MM.1S (cell line): Measurements from ENCODE around the gene NOBOX.

Source experiments
- DNase-seq: peaks from one replicate; pipeline ENCODE4 v3.0.0-alpha.2; 2015
- H2AFZ ChIP-seq: fragments of 300-600 bp; sonication (generic); 2 replicates; pipeline ENCODE4 v1.6.0; 2016; ENCODE audit warnings: antibody characterized with exemption, low read length
- H3F3A ChIP-seq: fragments of 300-600 bp; sonication (generic); 2 replicates; pipeline ENCODE4 v1.6.1; 2016; ENCODE audit warnings: mild to moderate bottlenecking, antibody characterized with exemption, low read length, moderate library complexity, mixed read lengths; ENCODE audit not compliant: insufficient read depth
- H3K27ac ChIP-seq: fragments of 300-600 bp; sonication (generic); 2 replicates; pipeline ENCODE4 v1.5.1; 2016; ENCODE audit warnings: mild to moderate bottlenecking, low read length
- H3K27me3 ChIP-seq: fragments of 300-600 bp; sonication (generic); replicated peaks from 2 replicates; pipeline ENCODE4 v1.6.0; 2016; ENCODE audit warnings: low read length; ENCODE audit not compliant: insufficient read depth
- H3K36me3 ChIP-seq: fragments of 300-600 bp; sonication (generic); replicated peaks from 2 replicates; pipeline ENCODE4 v1.6.1; 2016; ENCODE audit warnings: mild to moderate bottlenecking, low read length, mixed read lengths; ENCODE audit not compliant: insufficient read depth
- H3K4me1 ChIP-seq: fragments of 300-600 bp; sonication (generic); 2 replicates; pipeline ENCODE4 v1.6.1; 2016; ENCODE audit warnings: low read length, mixed read lengths
- H3K4me2 ChIP-seq: fragments of 300-600 bp; sonication (generic); 2 replicates; pipeline ENCODE4 v1.6.0; 2016; ENCODE audit warnings: low read depth, low read length
- H3K4me3 ChIP-seq: fragments of 300-600 bp; sonication (generic); 2 replicates; pipeline ENCODE4 v1.5.1; 2016; ENCODE audit warnings: low read length, mixed read lengths
- H3K79me2 ChIP-seq: fragments of 300-600 bp; sonication (generic); 2 replicates; pipeline ENCODE4 v1.6.1; 2016; ENCODE audit warnings: mixed run types, low read length, mixed read lengths
- H3K9ac ChIP-seq: fragments of 300-600 bp; sonication (generic); 2 replicates; pipeline ENCODE4 v1.6.1; 2016; ENCODE audit warnings: low read length, mixed read lengths
- H3K9me2 ChIP-seq: fragments of 300-600 bp; sonication (generic); replicated peaks from 2 replicates; pipeline ENCODE4 v1.6.1; 2016; ENCODE audit warnings: mild to moderate bottlenecking, low read length, mixed read lengths; ENCODE audit not compliant: insufficient read depth
- H3K9me3 ChIP-seq: fragments of 300-600 bp; sonication (generic); replicated peaks from 2 replicates; pipeline ENCODE4 v1.6.1; 2016; ENCODE audit warnings: mild to moderate bottlenecking, low read length, mixed read lengths; ENCODE audit not compliant: insufficient read depth
- H4K20me1 ChIP-seq: fragments of 300-600 bp; sonication (generic); 2 replicates; pipeline ENCODE4 v1.6.1; 2016; ENCODE audit warnings: mild to moderate bottlenecking, low read length, moderate library complexity, mixed read lengths; ENCODE audit not compliant: insufficient read depth
- CTCF ChIP-seq: fragments of 300-600 bp; sonication (generic); IDR thresholded peaks from 2 replicates; pipeline ENCODE4 v1.5.1; 2016; ENCODE audit warnings: antibody characterized with exemption, low read length, mixed read lengths
- EZH2 ChIP-seq: fragments of 300-600 bp; sonication (generic); optimal IDR thresholded peaks from 2 replicates; pipeline ENCODE3; 2017; ENCODE audit warnings: low read depth, mild to moderate bottlenecking, antibody characterized with exemption, low read length, mixed read lengths
- EZH2phosphoT487 ChIP-seq: fragments of 300-600 bp; sonication (generic); IDR thresholded peaks from 2 replicates; pipeline ENCODE4 v1.6.1; 2018; ENCODE audit warnings: antibody characterized with exemption, low read length

The NOBOX gene

DNA sequence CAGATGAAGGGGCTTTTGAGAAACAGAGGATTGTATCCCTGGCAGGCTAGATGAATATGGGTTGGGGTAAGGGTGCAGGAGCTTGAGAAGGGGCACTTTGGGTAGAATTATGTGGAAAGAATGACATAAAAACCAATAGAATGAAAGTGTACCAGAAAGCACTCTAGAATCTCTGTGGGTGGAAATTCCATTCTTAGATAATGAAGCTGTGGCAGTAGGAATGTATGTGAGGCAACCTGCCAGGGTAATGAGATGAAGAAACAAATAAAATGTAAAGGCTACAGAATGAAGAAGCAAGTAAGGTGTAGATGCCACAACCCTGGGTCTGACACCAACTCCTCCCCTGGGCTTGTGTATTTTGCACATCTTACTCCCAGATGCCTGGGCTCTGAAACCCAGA, 16.8 kb downstream of the NOBOX start:
- no peak for TF ChIP-seq CTCF
- no peak for TF ChIP-seq EZH2
- TF ChIP-seq EZH2phosphoT487: no peak
- no peak for DNase-seq
- H3K27me3 ChIP-seq: no peaks in the 10 kb centered on the region
- no peaks in the 10 kb centered on the region for H3K9me3 ChIP-seq
- no peak overlapping the region for H2AFZ ChIP-seq
- no peak overlapping the region for H3K4me2 ChIP-seq
- H3K4me3 ChIP-seq: no peak overlapping the region
- H3K9ac ChIP-seq: no peak overlapping the region
- H3K9me2 ChIP-seq: no peaks in the 10 kb centered on the region
- H4K20me1 ChIP-seq: no peaks in the 10 kb centered on the region
- no peak overlapping the region for H3K27ac ChIP-seq
- H3K36me3 ChIP-seq: no peaks in the 10 kb centered on the region
- no peaks in the 10 kb centered on the region for H3K79me2 ChIP-seq
- H3F3A ChIP-seq: no peaks in the 10 kb centered on the region
- no peaks in the 10 kb centered on the region for H3K4me1 ChIP-seq

DNA sequence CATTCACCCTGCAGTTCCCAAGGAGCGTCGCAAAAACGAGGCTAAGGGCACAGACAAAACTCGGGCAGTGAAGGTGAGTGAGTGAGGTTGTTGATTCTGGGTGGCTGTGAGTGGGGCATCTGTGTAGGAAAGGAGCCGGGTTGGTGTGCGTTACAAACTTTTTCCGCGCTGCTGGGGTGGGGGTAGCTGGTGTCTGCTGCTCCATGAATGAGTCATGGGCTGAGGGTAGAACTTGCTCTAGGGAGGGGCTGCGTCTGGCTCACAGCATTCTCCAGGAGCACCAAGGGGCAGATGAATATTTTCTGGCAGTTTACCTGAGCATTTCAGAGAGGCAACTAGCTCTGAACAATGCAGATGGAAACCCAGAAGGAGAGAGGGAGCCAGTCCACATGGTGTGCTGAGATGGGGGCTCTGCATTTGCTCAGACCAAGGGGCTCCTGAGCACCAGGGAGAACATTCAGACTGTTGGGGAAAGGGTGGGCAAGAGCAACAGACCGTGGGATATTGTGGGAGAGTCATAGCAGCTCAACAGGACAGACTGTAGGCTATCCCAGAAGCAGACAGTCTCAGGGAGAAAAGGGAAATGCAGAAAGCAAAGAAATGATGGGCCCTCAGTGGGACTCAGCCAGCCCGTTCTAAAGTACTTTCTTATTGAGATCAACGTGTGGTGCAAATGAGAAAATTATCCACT, 18.8 kb downstream of the NOBOX start:
- DNase-seq: peak; percentile 1
- TF ChIP-seq EZH2phosphoT487 (no peak), CTCF (no peak), EZH2 (no peak)
- H3K4me2 ChIP-seq: no peak overlapping the region

GRCh38 chr7:144384071-144384470, 19.4 kb downstream of the NOBOX start:
- H3K4me2 ChIP-seq: no peak overlapping the region

More for the DNA sequence above, 18.8 kb downstream of the NOBOX start:
- H3K36me3 ChIP-seq: no peaks in the 10 kb centered on the region
- no peaks in the 10 kb centered on the region for H4K20me1 ChIP-seq
- H3K4me3 ChIP-seq: no peak overlapping the region
- H3K27me3 ChIP-seq: no peaks in the 10 kb centered on the region
- no peaks in the 10 kb centered on the region for H3F3A ChIP-seq
- H3K9me3 ChIP-seq: no peaks in the 10 kb centered on the region
- H3K79me2 ChIP-seq: no peaks in the 10 kb centered on the region
- H2AFZ ChIP-seq: no peak overlapping the region
- no peaks in the 10 kb centered on the region for H3K9me2 ChIP-seq
- H3K9ac ChIP-seq: no peak overlapping the region
- H3K27ac ChIP-seq: no peak overlapping the region
- no peaks in the 10 kb centered on the region for H3K4me1 ChIP-seq

More at GRCh38 chr7:144384071-144384470, 19.4 kb downstream of the NOBOX start:
- H3K27me3 ChIP-seq: no peaks in the 10 kb centered on the region
- H4K20me1 ChIP-seq: no peaks in the 10 kb centered on the region
- no peak overlapping the region for H2AFZ ChIP-seq
- DNase-seq: peak; percentile 0
- no peaks in the 10 kb centered on the region for H3K4me1 ChIP-seq
- TF ChIP-seq CTCF: no peak
- TF ChIP-seq EZH2phosphoT487: no peak
- TF ChIP-seq EZH2: no peak
- no peaks in the 10 kb centered on the region for H3F3A ChIP-seq
- no peak overlapping the region for H3K27ac ChIP-seq
- no peaks in the 10 kb centered on the region for H3K9me3 ChIP-seq
- no peaks in the 10 kb centered on the region for H3K9me2 ChIP-seq
- no peaks in the 10 kb centered on the region for H3K36me3 ChIP-seq
- H3K9ac ChIP-seq: no peak overlapping the region
- H3K79me2 ChIP-seq: no peaks in the 10 kb centered on the region
- no peak overlapping the region for H3K4me3 ChIP-seq
